Astrocyte of the cerebellum (primary cell): ENCODE data around the gene KIF22.
"Not testable (repeated sequence)": the region's sequence is repeated elsewhere in the genome, so short reads cannot be mapped to it uniquely, and the experiment has no call there.

Experiments
- DNase-seq: peaks from one replicate; pipeline ENCODE4 v3.0.0-alpha.2; 2011; ENCODE audit warnings: low read depth
- H3K4me3 ChIP-seq: 2 replicates; pipeline ENCODE4 v1.5.1; 2011; ENCODE audit warnings: mild to moderate bottlenecking, low read depth, low read length, moderate library complexity
- CTCF ChIP-seq: IDR thresholded peaks from 2 replicates; pipeline ENCODE4 v1.5.1; 2012; ENCODE audit warnings: low read length, low read depth, moderate library complexity, mild to moderate bottlenecking; ENCODE audit errors: missing control alignments
- in situ Hi-C: cut with HindIII; loops from 2 replicates; pipeline ENCODE4 v1.10.0; 2017; ENCODE audit warnings: low sequenced_read_pairs

The KIF22 gene

GRCh38 chr16:29769507-29769906, 21.0 kb upstream of the KIF22 start:
- TF ChIP-seq CTCF: no peak
- no peak overlapping the region for H3K4me3 ChIP-seq
- no peak for DNase-seq
- in situ Hi-C loops: no loop called here

- TF ChIP-seq CTCF: no peak
- H3K4me3 ChIP-seq: no peak overlapping the region
- DNase-seq: no peak
- in situ Hi-C loops: no loop called here
These were observed 20.2 kb upstream of the KIF22 start for GRCh38 chr16:29770250-29770929.

GRCh38 chr16:29772330-29772729, 18.2 kb upstream of the KIF22 start:
- DNase-seq, H3K4me3 ChIP-seq, in situ Hi-C loops: not testable (repeated sequence)

- H3K4me3 ChIP-seq: no peak overlapping the region
- in situ Hi-C loops: no loop called here
- DNase-seq: no peak
- TF ChIP-seq CTCF: no peak
These were observed 15.8 kb upstream of the KIF22 start for GRCh38 chr16:29774730-29775129.

- in situ Hi-C loops: no loop called here
- no peak for TF ChIP-seq CTCF
- H3K4me3 ChIP-seq: no peak overlapping the region
- no peak for DNase-seq
These were observed 14.7 kb upstream of the KIF22 start for GRCh38 chr16:29775742-29776408.

- no peak within 1 kb of the TSS for H3K4me3 ChIP-seq
- in situ Hi-C loops: no loop called here
- no peak for DNase-seq
- no peak for TF ChIP-seq CTCF
These were observed 12.8 kb upstream of the KIF22 start, which contains the start of gene ZG16 for GRCh38 chr16:29777576-29778350. Gene ZG16, plus strand, starts transcription at chr16:29778256. Its CDS starts 1,011 bp downstream, at chr16:29779267.
